ENCODE results near the gene CACNA1G.

The CACNA1G gene

DNA sequence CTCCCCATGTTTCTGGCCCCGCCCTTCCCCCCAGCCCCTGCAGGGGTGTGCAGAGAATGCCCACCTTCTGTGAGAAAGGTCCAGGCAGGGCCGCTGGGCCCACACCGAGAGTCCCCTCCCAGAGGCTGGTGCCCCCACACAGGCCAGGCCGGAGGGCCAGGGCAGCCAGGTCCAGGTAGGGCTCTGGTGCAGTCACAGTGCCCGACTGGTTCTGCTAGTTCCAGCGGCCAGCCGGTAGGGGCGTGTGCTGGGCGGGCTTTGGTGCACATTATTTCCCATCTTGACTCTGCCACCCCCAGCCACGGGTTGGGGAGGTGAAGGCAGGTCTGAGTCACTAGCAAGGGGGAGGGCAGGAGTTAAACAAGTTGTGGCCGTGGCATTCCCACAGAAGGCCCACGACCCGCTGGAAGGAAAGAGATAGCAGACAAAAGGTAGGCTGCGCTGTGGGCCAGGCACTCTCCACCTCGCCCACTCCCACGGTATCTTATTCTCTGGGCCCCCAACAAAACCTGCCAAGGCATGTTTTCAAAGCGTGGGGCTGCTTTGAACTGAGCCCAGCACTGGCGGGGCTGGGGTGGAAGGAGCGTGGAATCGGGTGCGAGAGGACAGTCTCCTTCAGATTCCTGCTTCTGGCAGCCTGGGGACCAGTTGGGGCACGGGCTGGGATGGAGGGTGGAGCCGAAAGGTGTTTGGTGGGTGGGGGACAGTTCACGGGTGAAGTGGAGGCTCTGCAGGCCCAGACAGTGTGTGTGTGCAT, 26.1 kb upstream of the CACNA1G start:
- DNase-seq, result no peak

DNA sequence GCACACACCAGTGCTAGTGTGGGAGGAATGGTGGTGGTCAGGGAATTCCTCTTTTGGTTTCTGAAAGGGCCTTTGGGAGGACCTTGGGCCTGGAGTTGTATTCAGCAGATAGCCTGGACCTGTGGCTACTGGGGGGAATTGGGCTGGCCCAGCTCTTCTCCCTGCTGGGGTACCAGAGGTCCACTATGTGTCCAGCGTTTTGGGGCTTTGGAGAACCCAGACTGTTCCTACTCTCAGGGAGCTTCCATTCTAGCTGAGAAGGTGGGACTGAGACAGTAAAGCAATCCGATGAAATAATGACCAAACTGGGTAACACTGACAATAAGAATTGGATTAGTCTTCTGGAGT, 25.6 kb upstream of the CACNA1G start:
- no peak for DNase-seq

DNA sequence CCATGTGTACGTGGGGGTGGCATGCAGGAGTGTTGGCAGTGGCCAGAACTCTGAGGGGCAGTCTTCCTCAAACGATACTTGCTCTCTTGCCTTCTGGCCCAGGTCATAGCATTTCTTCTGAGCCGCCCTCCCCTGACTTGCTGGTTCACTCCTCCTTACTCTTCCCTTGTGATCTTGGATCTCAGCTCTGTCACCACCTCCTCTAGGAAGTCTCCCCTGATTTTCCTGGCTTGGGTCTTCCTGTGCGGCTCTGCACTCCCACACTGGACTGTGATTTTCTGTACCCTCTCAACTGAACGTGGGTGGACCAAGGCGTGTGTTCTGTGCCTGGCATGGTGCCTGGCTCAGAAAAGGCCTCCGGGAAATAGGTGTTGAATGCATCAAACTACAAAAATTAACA, 25.1 kb upstream of the CACNA1G start:
- no peak for DNase-seq

DNA sequence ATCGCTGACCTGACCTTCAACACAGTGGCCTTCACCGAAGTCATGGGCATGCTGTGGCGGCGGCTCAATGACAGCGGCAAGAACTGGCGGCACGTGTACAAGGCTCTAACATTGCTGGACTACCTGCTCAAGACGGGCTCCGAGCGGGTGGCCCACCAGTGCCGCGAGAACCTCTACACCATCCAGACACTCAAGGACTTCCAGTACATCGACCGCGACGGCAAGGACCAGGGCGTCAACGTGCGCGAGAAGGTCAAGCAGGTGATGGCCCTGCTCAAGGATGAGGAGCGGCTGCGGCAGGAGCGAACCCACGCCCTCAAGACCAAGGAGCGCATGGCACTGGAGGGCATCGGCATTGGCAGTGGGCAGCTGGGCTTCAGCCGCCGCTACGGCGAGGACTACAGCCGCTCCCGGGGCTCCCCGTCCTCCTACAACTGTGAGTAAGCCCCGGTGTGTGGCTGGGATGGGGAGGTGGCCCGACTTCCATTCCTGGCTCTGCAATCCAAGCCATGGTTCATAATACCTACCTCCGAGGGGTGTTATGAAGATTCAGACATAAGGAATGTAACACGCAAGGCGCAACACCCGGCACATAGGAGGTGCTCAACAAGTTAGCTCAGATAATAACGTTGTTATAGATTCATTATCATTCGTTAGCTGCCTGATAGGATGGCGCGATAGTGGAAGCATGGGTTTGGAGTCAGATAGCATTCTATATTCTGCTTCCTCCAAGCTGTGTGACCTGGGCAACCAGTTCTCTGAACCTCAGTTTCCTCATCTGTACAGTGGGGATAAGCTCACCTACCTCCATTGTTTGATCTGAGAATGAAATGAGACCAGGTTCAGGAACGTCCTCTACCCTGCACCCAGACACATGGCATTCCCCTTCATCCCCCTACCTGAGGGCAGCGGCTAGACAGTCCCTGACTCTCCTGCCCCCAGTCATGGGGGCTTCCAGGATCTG, 23.6 kb upstream of the CACNA1G start:
- no peak for DNase-seq

DNA sequence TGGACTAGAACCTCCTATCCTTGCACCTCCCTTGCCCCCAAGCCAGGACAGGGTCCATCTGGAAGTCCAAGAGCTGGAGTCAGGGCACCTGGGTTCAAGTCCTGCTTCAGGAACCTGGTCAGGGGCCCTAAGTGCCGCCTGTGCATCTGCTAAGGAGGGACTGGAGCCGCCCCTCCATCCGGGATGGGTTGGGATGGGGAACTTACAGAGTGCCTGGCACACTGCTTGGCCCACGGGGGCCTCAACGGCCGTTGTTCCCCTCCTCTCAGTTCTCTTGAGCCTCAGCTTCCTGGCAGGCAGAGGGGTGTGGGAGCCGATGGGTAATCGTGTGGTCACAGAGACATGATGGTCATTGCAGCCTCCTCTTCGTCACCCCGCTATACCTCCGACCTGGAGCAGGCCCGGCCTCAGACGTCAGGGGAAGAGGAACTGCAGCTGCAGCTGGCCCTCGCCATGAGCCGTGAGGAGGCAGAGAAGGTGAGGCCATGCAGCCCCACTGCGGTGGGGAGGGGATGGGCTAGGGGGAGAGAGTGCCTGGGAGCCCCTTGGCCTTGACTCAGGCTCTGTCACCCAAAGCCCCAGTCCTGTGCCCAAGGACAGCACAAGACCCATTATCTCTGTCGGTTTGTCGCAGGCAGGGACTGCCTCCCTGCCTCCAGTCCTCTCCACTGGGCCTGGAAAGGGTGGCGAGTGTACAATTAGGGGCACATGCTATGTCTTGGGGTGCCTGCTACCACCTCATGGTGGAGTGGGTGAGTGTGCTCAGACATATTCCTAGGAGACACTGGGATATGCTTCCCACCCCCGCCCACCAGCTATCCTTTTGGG, 22.6 kb upstream of the CACNA1G start:
- DNase-seq, result no peak

DNA sequence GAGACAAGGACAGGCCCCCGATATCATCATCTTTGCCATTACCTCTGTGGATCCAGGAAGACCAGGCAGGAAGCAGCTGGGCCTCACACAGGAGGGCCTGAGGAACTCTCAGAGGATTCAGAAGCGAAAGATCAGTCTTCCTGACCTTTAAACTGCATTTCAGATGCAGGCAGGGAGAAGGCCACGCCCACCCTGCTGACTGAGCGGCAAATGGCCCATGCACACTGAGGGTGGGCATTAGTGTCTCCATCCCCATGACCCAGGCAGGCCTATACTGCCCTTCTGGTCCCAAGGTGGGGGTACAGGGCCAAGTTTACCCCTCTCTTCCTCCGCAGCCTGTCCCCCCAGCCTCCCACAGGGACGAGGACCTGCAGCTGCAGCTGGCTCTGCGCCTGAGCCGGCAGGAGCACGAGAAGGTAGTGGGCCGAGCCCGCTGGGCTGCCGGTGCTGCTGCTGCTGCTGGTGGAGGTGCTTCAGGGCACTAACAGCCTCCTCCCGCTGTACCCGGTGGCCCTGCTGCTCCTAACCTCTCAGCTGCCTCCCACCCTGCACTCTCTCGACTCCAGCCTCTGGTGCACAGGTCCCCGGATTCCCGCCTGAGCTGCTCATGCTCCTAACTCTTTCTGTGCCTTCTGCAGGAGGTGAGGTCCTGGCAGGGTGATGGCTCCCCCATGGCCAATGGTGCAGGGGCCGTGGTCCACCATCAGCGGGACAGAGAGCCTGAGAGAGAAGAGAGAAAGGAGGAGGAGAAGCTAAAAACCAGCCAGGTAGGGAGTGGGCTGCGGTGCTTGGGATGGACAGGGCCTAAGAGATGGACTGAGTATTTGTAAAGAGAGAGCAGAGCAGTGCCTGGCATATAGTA, 21.7 kb upstream of the CACNA1G start:
- no peak for DNase-seq

DNA sequence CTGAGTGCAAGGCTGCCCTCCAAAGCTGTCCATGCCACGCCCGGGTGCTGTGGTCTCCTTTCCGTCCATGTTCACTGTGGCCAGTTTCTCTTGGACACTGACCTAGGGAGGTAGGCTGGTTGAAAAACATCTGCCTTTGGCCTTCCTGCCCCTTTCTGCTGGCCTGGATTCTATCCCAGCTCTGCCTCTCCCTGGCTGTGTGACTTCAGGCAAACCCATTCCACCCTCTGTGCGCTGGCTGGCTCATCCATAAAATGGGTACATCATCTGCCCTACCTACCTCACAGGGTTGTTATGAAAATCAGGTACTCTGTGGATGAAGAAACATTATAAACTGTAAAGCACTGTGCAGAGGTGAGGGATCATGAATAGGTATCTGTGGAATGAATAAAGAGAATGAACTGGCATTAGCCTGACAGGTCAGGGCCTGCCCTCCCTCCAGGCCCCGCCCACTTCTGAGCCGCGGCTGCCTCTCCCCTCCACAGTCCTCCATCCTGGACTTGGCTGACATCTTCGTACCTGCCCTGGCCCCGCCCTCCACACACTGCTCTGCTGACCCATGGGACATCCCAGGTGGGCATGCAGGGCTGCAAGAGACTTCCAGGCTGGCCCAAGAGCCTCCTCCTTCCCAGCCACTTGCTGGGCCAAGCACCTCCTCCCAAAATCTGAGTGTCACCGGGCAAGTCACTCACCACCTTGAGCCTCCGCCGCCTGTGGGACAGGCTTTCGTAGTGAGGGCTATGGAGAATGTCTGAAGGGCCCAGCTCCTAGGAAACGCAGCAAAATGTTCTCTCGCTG, 20.6 kb upstream of the CACNA1G start:
- no peak for DNase-seq

DNA sequence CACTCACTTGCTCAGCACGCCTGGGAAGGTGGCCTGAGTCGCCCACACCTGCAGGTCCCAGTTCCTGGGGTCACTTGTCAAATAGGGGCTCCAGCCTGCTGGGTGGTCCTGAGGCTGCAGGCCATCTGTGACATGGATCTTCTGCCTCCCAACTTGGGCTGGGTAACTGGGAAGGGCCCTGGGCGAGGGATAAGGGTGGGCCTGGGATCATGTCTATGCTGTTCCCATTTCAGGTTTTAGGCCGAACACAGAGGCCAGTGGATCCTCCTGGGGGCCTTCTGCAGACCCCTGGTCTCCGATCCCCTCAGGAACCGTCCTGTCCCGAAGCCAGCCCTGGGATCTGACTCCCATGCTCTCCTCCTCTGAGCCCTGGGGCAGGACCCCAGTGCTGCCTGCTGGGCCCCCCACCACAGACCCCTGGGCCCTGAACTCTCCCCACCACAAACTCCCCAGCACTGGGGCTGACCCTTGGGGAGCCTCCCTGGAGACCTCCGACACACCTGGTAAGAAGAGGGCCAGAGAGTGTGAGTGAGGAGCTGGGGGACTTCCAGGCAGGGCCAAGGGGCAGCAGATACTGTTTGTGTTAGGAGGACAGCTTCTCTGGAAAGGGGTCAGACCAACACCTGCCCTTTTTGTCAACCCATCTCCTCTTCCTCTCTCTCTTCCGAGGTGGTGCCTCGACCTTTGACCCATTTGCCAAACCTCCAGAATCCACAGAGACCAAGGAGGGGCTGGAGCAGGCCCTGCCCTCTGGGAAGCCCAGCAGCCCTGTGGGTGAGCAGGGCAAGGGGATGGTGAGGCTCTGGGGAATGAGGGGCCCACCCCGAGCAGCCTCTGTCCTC, 19.7 kb upstream of the CACNA1G start:
- DNase-seq, result no peak

DNA sequence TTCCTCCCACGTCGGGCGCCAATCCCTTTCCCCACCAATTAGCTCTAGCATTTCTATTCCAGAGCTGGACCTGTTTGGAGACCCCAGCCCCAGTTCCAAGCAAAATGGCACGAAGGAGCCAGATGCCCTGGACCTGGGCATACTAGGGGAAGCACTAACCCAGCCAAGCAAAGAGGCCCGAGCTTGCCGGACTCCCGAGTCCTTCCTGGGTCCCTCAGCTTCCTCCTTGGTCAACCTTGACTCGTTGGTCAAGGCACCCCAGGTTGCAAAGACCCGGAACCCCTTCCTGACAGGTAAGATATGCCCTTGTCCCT, 19.2 kb upstream of the CACNA1G start:
- DNase-seq, result no peak

DNA sequence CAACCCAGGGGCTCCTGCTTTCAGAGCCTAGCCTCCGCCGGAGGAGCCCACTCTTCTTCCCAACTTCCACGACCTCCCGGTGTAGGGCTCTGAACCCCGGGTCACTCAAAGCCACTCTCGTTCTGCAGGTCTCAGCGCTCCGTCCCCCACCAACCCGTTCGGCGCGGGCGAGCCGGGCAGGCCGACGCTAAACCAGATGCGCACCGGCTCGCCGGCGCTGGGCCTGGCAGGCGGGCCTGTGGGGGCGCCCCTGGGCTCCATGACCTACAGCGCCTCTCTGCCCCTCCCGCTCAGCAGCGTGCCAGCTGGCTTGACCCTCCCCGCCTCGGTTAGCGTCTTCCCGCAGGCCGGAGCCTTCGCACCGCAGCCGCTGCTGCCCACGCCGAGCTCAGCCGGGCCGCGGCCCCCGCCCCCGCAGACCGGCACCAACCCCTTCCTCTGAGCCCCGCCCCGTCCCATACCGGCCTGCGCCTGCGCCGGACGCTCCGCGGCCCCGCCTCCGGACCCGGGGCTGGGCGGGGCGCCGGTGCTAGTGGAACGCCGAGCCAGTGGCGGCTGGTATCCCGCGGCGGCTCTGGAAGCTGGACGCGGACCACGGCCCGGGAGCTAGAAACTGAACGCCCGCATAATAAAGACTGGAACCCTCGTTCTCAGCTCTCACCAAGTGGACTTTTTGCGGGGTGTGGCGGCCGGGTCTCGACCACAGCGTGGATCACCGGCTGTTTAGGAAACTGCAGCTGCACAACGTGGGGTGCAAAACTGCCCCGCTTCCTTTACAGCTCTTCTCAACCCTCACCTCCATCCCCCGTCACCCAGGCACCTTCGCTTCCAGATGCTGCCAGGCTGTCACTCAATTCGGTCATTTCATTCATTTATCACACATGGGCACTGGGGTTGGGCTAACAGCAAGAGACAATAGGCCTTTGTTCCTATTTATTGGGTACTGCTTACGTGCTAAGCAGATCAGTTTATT, 18.5 kb upstream of the CACNA1G start:
- peak; percentile 87 for DNase-seq

DNA sequence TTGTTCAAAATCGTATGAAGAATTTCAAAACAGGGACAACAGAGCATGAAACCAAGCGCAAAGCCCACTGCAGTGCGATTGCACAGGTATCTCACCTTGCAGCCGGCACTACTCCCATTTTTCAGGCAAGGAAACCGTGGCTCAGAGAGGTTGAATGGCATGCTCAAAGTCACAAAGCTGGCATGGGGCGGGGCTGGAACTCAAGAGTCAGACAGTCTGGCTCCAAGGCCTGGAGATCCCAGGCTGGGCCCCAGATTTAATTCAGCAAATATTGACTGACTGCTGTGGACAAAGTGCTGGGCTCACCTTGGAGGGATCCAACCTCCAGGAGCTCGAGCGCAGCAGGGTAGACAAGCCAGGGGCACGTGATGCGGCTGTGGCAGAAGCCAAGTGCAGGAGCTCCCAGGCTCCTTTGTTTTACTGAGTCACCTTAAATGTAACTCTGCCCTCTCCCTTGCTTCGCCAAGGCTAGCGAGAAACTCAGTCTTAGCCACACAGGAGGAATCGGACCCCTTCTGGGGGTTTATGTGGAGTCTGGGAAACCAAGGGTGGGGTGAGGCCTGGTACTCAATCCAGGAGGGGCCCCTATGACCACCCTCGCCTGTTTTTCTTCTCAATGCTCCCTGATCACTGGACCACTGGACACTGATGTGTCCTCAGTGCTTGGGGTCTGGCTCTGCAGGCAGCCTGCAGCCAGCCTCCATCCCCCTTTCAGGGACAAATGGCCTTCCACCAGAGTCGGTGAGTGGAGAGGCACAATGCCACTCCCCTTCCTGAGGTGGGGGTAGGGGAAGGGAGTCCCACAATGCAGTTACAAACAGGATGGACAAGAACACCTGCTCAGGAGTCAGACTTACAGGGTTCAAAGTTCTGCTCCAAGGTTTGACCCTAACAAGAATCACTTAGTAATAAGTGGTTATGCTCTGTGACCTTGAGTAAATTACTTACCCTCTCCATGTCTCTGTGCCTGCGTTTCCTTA, 17.4 kb upstream of the CACNA1G start:
- no peak for DNase-seq

DNA sequence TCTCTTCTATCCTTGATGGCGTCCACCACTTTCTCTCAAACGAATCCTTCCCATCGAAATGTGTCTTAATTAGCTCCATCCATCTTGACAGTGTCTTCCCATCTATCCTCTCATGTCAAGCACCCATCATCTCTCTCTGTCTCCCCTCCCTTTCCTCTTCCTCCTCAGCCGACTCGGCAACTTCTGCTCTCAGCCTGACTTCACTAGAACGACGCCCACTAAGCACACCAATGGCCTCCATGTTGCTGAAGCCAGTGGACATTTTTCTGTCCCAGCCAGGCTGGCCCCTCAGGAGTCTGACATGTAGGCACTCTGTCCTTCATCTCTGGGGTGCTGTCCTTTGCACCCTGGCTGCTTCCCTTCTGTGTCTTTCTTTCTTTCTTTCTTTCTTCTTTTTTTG, 16.0 kb upstream of the CACNA1G start:
- DNase-seq, result no peak

DNA sequence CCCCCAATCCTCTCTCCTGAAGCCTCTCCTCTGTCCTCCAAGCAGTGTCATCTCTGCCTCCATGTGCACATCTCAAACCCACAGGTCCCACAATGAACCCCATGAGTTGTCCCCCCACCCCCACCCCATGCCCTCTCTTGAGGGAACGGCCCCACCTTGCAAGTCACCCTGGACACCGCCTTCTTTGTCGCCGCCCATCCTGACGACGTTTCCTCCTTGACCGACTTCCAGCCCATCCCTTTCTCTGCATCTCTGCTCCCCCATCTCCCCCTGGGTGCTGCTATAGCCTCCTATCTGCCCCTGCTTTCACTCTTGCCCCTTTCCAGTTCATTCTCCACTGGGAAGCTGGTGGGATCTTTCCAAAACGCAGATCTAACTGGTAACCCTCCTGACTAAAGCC, 15.2 kb upstream of the CACNA1G start:
- DNase-seq, result no peak

DNA sequence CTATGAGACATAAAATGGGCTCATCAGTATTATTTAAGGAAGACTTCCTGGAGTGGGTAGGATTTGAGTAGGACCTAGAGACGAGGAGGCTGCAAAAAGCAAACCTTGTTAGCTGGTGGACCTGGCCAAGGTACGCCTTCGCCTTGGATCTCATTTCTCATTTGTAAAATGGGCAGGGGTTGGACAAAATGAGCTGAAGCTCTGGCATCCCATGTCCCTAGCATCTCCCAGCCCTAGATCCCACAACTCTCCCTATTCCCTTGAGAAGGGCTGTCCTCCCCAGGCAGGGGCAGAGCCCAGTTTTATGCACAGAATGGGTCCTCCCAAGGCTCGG, 13.8 kb upstream of the CACNA1G start:
- DNase-seq, result no peak

DNA sequence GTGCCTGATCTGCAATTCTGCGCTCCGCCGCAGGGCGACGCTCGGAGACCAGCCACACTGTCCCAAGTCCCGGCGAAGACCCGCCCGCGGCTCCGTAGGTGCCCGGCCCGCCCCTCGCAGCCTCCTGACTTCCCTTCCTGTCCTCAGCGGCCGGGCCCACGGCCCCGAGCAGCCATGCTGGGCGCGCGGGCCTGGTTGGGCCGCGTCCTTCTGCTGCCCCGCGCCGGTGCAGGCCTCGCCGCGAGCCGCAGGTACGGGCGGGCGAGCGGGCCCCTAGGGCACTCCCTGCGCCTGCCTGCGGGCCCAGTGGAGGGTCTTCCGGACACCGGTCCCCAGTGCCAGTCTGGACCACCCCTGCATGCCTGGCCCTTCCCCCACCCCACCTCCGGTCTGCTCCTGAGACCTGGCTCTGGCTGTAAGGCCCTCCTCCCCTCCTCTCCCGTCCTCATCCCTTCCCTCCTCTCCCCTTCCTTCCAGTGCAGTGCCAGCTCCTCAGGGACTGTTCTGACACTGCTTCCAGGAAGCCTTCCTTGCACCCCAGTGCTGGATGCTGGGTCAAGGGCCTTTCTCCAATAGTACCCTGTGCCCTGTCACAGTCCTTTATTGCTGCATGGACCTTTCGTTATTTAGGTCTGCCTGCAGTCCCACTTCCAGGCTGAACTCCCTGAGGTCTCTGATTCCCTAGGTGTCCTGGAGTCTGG, 13.3 kb upstream of the CACNA1G start, which contains the start of gene SPATA20:
TSS of gene SPATA20 (plus strand) at position 140 of the 701 bp plus-strand sequence. CDS start at position 175, 35 bp downstream.
- DNase-seq, result peak; percentile 31

DNA sequence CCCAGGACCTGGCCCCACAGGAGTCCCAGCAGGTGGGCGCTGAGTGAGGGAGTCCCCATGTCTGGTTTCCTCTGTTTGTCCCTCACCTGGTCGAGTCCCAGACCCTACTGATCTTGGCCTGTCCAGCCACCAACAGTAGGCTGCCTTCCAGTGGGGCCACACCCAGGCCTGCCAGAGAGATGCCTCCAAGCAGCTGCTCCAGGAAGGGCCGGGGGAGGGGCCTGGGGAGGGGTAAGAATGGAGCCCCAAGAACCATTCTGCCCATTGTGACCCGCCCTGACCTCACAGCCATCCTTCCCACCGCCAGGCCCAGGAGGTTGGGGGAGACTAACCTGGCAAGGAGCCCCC, 12.8 kb upstream of the CACNA1G start:
- no peak for DNase-seq

DNA sequence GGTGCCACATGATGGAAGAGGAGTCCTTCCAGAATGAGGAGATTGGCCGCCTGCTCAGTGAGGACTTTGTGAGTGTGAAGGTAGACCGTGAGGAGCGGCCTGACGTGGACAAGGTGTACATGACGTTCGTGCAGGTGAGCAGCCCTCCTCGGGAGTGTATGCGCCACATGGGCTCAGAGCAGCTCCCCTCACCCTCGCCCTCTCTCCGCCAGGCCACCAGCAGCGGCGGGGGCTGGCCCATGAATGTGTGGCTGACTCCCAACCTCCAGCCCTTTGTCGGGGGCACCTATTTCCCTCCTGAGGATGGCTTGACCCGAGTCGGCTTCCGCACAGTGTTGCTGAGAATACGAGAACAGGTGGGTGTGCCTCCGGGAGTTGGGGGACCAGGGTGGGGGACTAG, 11.7 kb upstream of the CACNA1G start:
- DNase-seq, result no peak

Measured in KG1 (cell line).